B cell (primary cell): ENCODE results near the gene SERPINA4.

Experiments
- CTCF ChIP-seq: fragments of 200-600 bp; IDR thresholded peaks from one replicate; pipeline ENCODE4 v1.8.0; 2022; ENCODE audit warnings: antibody characterized with exemption, mild to moderate bottlenecking
- EZH2 ChIP-seq: IDR thresholded peaks from 2 replicates; pipeline ENCODE4 v1.6.1; 2012; ENCODE audit warnings: borderline replicate concordance, low read depth, mild to moderate bottlenecking, moderate library complexity, low read length; ENCODE audit not compliant: insufficient read depth, poor library complexity, severe bottlenecking

- no peak for TF ChIP-seq CTCF
- no peak for TF ChIP-seq EZH2
Observed at GRCh38 chr14:94572637-94573303, 11.5 kb downstream of the SERPINA4 start.
